PFSK-1 (cell line): ENCODE measurements around the gene NGRN.

Source experiments
- FOXP2 ChIP-seq: optimal IDR thresholded peaks from 2 replicates; pipeline ENCODE3; 2011; ENCODE audit warnings: borderline replicate concordance, control low read depth, inconsistent platforms; ENCODE audit not compliant: insufficient read depth; ENCODE audit errors: extremely low read length, extremely low read depth
- POLR2AphosphoS5 ChIP-seq: IDR thresholded peaks from 2 replicates; pipeline ENCODE4 v1.6.1; 2012; ENCODE audit warnings: low read depth, mild to moderate bottlenecking, control low read depth, low read length, moderate library complexity
- REST ChIP-seq, 2 experiments: IDR thresholded peaks; 2 replicates each; pipeline versions ENCODE4 v1.6.1 to v1.8.0; 2011 to 2012; ENCODE audit warnings: low read depth in 2 of 2, low read length in 2 of 2, control low read depth in 1 of 2, inconsistent platforms in 1 of 2, mild to moderate bottlenecking in 1 of 2, moderate library complexity in 1 of 2; ENCODE audit not compliant: insufficient read depth in 1 of 2
- TAF1 ChIP-seq: IDR thresholded peaks from 2 replicates; pipeline ENCODE4 v1.6.1; 2012; ENCODE audit warnings: low read length, control low read depth, borderline replicate concordance; ENCODE audit not compliant: insufficient read depth

- TF ChIP-seq POLR2AphosphoS5 (no peak), REST (IDR thresholded peaks at IDR 0.05; ENCODE audit: insufficient read depth in 1 of 2, low read depth in 2 of 2, low read length in 2 of 2) (no peak), FOXP2 (no peak), TAF1 (no peak)
These were observed 36.3 kb downstream of the NGRN start for GRCh38 chr15:90301707-90302300.
